Stimulated activated CD4-positive, alpha-beta T cell treated with anti-CD3 and anti-CD28 coated beads, Interleukin-1b, Interleukin-23, amount 100 ng/mL, for 4 hours (primary cell): ENCODE measurements around the gene LMOD3.

ENCODE experiments used
- DNase-seq, 2 donors: peaks; one replicate each; pipeline ENCODE4 v3.0.0-alpha.2; 2020; ENCODE audit warnings: low read depth in 2 of 2

The LMOD3 gene

DNA sequence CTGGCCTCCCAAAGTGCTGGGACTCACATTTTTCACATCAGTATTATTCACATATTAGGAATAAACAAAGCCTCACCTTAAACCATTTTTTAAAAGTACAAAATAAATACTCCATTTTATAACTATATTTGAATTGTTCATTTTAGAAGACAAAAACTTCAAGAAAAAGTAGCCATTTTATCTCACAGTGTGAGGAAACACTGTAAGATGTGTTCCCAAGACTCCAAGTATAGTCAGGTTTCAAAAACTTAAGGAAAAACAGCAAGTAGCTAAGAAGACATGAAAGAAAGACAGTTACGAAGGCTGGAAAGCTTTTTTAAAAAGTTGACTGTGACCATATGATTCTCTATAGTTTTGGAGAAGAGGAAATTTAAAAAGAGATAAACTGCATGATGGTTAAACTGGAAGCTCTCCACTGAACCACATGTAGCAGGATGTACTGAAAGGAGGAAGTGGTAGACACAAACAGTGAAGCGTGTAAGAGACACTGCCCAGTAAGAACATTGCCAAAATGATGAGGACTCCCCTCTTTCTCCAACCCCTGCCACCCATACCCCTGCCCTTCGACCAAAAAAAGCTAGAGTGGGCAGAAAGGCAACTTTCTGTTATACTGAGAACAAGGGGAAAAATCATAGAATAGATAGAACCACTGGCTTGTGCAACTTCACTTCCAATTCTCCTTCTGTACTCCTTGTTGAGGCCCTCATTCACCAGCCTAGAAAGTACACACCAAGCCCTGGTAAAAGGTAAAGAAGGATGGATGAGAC, 64.0 kb downstream of the LMOD3 start:
- DNase-seq = no peak
